A549 (cell line): ENCODE results near the gene FHAD1.

ENCODE experiments used
- CEBPB ChIP-seq, 2 experiments: fragments of >200 bp in 1 of 2; sonication (Bioruptor Twin) in 1 of 2; formaldehyde crosslinking in 1 of 2; IDR thresholded peaks; 2 replicates each; pipeline ENCODE4 v1.6.1; 2012 to 2016
- EP300 ChIP-seq, 2 experiments: fragments of >200 bp; sonication (Bioruptor Twin); formaldehyde crosslinking; IDR thresholded peaks; 2 replicates in 1 of 2; 3 replicates in 1 of 2; pipeline ENCODE4 v1.6.1; 2016 to 2017
- JUNB ChIP-seq: fragments of >200 bp; sonication (Bioruptor Twin); formaldehyde crosslinking; IDR thresholded peaks from 2 replicates; pipeline ENCODE4 v1.6.1; 2016
- POLR2A ChIP-seq: IDR thresholded peaks from 2 replicates; pipeline ENCODE4 v1.6.1; 2012; ENCODE audit warnings: mild to moderate bottlenecking, low read length
- RARB ChIP-seq: fragments of 250-450 bp; sonication (Bioruptor Pico); IDR thresholded peaks from 2 replicates; pipeline ENCODE4 v1.8.0; 2021; ENCODE audit warnings: mild to moderate bottlenecking, moderate library complexity
- TFCP2L1 ChIP-seq: fragments of 250-450 bp; sonication (Bioruptor Pico); IDR thresholded peaks from 2 replicates; pipeline ENCODE4 v1.5.0; 2021; ENCODE audit warnings: mild to moderate bottlenecking
- TF ChIP-seq, protein P1 (sequence below): fragments of 200-600 bp; sonication (generic); IDR thresholded peaks from 2 replicates; pipeline ENCODE4 v1.6.1; 2016; ENCODE audit warnings: antibody characterized with exemption, mild to moderate bottlenecking, moderate library complexity
- TF ChIP-seq, protein P2 (sequence below): fragments of >200 bp; sonication (Bioruptor Twin); formaldehyde crosslinking; IDR thresholded peaks from 3 replicates; pipeline ENCODE4 v1.5.1; 2016

DNA sequence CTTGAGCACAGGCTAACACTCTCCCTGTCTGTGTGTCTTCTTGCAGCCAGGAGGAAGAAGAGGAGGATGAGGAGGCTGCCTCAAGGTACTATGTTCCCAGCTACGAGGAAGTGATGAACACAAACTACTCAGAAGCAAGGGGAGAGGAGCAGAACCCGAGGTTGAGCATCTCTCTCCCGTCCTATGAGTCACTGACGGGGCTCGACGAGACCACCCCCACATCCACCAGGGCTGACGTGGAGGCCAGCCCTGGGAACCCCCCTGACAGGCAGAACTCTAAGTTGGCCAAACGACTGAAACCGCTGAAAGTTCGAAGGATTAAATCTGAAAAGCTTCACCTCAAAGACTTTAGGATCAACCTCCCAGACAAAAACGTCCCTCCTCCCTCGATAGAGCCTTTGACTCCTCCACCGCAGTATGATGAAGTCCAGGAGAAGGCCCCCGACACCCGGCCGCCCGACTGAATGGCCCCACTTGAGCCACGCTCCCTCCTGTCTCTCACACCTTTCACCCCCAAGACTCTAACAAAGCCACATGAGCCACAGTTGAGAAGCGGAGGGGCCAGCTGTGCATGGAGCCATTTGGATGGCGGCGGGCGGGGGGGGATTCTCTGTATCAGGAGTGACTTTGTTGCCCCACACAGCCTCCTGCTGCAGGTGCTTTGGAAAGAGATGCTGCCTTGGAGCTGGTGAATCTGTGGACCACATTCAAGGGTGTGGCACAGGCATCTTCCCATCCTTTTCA is 27.6 kb upstream of the FHAD1 start:
- TF ChIP-seq, protein P1, sequence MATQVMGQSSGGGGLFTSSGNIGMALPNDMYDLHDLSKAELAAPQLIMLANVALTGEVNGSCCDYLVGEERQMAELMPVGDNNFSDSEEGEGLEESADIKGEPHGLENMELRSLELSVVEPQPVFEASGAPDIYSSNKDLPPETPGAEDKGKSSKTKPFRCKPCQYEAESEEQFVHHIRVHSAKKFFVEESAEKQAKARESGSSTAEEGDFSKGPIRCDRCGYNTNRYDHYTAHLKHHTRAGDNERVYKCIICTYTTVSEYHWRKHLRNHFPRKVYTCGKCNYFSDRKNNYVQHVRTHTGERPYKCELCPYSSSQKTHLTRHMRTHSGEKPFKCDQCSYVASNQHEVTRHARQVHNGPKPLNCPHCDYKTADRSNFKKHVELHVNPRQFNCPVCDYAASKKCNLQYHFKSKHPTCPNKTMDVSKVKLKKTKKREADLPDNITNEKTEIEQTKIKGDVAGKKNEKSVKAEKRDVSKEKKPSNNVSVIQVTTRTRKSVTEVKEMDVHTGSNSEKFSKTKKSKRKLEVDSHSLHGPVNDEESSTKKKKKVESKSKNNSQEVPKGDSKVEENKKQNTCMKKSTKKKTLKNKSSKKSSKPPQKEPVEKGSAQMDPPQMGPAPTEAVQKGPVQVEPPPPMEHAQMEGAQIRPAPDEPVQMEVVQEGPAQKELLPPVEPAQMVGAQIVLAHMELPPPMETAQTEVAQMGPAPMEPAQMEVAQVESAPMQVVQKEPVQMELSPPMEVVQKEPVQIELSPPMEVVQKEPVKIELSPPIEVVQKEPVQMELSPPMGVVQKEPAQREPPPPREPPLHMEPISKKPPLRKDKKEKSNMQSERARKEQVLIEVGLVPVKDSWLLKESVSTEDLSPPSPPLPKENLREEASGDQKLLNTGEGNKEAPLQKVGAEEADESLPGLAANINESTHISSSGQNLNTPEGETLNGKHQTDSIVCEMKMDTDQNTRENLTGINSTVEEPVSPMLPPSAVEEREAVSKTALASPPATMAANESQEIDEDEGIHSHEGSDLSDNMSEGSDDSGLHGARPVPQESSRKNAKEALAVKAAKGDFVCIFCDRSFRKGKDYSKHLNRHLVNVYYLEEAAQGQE = no peak
- TF ChIP-seq TFCP2L1 (CRISPR knock-in tag) (no peak), RARB (CRISPR knock-in tag) (no peak), EP300 (IDR thresholded peaks at IDR 0.05) (no peak), JUNB (no peak), POLR2A (no peak), CEBPB (IDR thresholded peaks at IDR 0.05) (no peak)
- TF ChIP-seq, protein P2, sequence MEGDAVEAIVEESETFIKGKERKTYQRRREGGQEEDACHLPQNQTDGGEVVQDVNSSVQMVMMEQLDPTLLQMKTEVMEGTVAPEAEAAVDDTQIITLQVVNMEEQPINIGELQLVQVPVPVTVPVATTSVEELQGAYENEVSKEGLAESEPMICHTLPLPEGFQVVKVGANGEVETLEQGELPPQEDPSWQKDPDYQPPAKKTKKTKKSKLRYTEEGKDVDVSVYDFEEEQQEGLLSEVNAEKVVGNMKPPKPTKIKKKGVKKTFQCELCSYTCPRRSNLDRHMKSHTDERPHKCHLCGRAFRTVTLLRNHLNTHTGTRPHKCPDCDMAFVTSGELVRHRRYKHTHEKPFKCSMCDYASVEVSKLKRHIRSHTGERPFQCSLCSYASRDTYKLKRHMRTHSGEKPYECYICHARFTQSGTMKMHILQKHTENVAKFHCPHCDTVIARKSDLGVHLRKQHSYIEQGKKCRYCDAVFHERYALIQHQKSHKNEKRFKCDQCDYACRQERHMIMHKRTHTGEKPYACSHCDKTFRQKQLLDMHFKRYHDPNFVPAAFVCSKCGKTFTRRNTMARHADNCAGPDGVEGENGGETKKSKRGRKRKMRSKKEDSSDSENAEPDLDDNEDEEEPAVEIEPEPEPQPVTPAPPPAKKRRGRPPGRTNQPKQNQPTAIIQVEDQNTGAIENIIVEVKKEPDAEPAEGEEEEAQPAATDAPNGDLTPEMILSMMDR = no peak
